Mammary epithelial cell (primary cell): ENCODE measurements around the gene FUOM.

ENCODE experiments used
- EZH2 ChIP-seq: IDR thresholded peaks from 2 replicates; pipeline ENCODE4 v1.6.1; 2012; ENCODE audit warnings: low read length, inconsistent platforms, borderline replicate concordance
- TF ChIP-seq, protein P1 (sequence below), 2 donors: IDR thresholded peaks in 1 of 2; conservative IDR thresholded peaks in 1 of 2; 2 replicates each; pipeline ENCODE4 v1.5.1; 2011 to 2012; ENCODE audit warnings: inconsistent platforms in 2 of 2, low read length in 2 of 2, mild to moderate bottlenecking in 2 of 2, control low read depth in 1 of 2, low read depth in 1 of 2; ENCODE audit not compliant: insufficient read depth in 1 of 2; ENCODE audit errors: extremely low read depth in 1 of 2

DNA sequence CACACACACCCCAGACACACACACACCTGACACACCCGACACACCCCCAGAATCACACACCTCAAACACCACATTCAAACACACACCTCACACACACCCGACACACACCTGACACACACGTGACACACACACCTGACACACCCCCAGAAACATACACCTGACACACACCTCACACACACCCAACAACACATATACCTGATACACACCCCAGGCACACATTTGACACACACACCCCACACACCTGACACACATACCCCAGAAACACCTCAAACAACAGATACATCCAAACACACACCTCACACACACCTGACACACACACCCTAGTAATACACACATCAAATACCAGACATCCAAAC is 20.5 kb downstream of the FUOM start:
- TF ChIP-seq, protein P1, sequence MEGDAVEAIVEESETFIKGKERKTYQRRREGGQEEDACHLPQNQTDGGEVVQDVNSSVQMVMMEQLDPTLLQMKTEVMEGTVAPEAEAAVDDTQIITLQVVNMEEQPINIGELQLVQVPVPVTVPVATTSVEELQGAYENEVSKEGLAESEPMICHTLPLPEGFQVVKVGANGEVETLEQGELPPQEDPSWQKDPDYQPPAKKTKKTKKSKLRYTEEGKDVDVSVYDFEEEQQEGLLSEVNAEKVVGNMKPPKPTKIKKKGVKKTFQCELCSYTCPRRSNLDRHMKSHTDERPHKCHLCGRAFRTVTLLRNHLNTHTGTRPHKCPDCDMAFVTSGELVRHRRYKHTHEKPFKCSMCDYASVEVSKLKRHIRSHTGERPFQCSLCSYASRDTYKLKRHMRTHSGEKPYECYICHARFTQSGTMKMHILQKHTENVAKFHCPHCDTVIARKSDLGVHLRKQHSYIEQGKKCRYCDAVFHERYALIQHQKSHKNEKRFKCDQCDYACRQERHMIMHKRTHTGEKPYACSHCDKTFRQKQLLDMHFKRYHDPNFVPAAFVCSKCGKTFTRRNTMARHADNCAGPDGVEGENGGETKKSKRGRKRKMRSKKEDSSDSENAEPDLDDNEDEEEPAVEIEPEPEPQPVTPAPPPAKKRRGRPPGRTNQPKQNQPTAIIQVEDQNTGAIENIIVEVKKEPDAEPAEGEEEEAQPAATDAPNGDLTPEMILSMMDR (conservative IDR thresholded peaks at IDR 0.05 in 1 of 2, IDR thresholded peaks at IDR 0.05 in 1 of 2; ENCODE audit: extremely low read depth in 1 of 2, insufficient read depth in 1 of 2, low read depth in 1 of 2, low read length in 2 of 2): no peak
- TF ChIP-seq EZH2: peak; percentile 52
